Activated CD4-positive, CD25-positive, alpha-beta regulatory T cell treated with anti-CD3 and anti-CD28 coated beads, Interleukin-2, amount 50 U/mL, for 72 hours (primary cell): Measurements from ENCODE around the gene GTF3C2.

ENCODE experiments used
- DNase-seq: peaks from one replicate; pipeline ENCODE4 v3.0.0; 2021

Gene GTF3C2, protein sequence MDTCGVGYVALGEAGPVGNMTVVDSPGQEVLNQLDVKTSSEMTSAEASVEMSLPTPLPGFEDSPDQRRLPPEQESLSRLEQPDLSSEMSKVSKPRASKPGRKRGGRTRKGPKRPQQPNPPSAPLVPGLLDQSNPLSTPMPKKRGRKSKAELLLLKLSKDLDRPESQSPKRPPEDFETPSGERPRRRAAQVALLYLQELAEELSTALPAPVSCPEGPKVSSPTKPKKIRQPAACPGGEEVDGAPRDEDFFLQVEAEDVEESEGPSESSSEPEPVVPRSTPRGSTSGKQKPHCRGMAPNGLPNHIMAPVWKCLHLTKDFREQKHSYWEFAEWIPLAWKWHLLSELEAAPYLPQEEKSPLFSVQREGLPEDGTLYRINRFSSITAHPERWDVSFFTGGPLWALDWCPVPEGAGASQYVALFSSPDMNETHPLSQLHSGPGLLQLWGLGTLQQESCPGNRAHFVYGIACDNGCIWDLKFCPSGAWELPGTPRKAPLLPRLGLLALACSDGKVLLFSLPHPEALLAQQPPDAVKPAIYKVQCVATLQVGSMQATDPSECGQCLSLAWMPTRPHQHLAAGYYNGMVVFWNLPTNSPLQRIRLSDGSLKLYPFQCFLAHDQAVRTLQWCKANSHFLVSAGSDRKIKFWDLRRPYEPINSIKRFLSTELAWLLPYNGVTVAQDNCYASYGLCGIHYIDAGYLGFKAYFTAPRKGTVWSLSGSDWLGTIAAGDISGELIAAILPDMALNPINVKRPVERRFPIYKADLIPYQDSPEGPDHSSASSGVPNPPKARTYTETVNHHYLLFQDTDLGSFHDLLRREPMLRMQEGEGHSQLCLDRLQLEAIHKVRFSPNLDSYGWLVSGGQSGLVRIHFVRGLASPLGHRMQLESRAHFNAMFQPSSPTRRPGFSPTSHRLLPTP

GRCh38 chr2:27356382-27357181, at the start of gene GTF3C2:
GTF3C2 (minus strand) TSS chr2:27356764; CDS start chr2:27343554, 13,210 bp downstream.
- DNase-seq, result peak; percentile 86

DNA sequence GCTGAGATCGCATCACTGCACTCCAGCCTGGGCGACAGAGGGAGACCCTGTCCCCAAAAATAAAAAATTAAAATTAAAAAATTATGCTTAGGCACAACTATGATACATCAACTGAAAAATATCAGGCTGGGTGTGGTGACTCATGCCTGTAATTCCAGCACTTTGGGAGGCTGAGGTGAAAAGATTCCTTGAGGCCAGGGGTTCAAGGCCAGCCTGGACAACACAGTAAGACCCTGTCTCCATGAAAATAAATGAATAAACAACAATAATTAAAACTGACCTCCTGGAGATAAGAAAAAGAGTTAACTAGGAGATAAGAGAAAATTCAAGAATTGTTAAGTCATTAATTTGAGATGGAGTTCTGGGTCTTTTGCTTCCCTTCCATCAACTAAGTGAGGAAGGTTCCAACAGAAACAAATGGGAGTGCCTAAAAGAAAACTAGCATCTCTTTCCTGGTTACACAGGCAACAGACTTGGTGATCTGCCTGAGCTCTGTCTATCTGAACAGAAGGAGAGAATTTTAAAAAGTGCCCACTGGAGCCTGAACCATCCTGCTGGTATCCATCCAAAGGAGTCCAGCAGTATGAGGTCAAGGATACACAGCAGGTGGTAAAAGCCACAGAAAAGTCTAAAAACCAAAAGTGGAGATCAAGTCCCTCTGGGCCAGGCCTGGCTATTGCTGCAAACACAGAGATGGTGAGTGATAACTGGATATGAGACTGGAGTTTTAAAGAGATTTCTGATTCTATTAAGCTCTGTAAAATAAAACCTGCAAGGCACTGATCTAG, 44.0 kb upstream of the GTF3C2 start:
- no peak for DNase-seq

DNA sequence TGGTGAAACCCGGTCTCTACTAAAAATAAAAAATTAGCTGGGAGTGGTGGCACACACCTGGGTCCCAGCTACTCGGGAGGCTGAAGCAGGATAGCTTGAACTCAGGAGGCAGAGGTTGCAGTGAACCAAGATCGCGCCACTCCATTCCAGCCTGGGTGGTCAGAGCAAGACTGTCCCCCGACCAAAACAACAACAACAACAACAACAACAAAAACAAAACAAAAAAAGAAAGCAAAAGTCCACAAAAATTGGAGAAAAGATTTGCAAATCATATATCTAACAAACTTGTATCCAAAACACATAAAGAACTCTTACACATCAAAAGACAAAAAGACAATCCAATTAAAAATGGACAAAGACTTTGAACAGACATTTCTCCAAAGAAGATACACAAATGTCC, 42.4 kb upstream of the GTF3C2 start:
- no peak for DNase-seq

- DNase-seq, result no peak
Measured at GRCh38 chr2:27393225-27393624, 36.7 kb upstream of the GTF3C2 start.

- DNase-seq, result no peak
Measured at GRCh38 chr2:27390822-27391679, 34.5 kb upstream of the GTF3C2 start.

- DNase-seq, result no peak
Measured at GRCh38 chr2:27381577-27382181, 25.1 kb upstream of the GTF3C2 start.

- peak; percentile 90 for DNase-seq
Measured at GRCh38 chr2:27380626-27381545, 24.3 kb upstream of the GTF3C2 start, which contains the start of gene ZNF513. ZNF513 (minus strand) TSS chr2:27380734; CDS start chr2:27380526, 208 bp downstream.

- peak; percentile 73 for DNase-seq
Measured at GRCh38 chr2:27379836-27380625, 23.5 kb upstream of the GTF3C2 start.

GRCh38 chr2:27379383-27379835, 22.8 kb upstream of the GTF3C2 start:
- DNase-seq, result no peak

GRCh38 chr2:27378809-27379290, 22.3 kb upstream of the GTF3C2 start:
- DNase-seq, result no peak

- DNase-seq, result no peak
Measured at GRCh38 chr2:27378096-27378808, 21.7 kb upstream of the GTF3C2 start.

DNA sequence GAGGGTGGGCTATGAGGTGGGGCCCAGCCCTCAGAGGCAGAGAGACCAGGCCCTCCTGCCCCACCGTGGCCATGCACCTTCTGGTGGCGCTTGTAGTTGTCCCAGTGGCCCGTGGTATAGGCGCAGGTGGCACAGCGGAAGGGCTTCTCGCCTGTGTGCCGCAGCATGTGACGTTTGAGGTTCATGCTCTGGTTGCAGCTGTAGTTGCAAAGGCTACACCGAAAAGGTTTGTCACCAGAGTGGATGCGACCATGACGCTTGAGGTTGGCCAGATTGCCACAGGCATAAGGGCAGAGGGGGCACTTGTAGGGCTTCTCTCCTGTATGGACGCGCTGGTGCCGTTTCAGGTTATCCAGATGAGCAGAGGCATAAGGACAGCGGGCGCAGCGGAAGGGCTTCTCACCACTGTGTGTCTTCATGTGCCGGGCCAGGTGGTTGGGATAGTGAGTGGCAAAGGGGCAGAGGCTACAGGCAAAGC, 21.1 kb upstream of the GTF3C2 start:
- no peak for DNase-seq

GRCh38 chr2:27376866-27377617, 20.5 kb upstream of the GTF3C2 start:
- no peak for DNase-seq

DNA sequence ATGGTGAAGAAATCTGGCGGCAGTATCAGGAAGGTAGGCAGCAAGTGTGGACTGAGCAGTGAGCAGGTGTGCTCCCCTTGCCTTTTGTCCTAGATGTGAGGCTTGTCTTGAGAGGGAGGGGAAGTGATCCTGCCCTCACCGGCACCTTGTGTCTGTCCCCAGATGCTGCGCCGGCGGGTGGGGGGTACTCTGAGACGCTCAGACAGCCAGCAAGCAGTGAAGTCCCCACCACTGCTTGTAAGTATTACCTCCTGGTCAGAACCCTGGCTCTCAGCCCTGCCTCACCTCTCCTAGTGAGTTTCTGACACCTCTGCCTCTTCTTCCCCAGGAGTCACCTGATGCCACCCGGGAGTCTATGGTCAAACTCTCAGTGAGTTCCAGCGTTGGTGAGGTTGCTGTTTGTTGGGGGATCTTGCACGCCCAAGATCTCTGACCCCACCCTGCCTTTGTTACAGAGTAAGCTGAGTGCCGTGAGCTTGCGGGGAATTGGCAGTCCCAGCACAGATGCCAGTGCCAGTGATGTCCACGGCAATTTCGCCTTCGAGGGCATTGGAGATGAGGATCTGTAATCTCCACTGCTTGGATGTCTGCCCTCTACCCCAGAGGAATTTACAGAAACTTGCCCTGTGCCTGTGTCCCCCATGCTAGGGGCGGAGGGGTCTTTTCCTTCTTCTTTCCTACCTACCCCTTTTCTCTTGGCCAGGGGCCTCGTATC, 19.7 kb upstream of the GTF3C2 start:
- no peak for DNase-seq

GRCh38 chr2:27375513-27376099, 19.0 kb upstream of the GTF3C2 start:
- no peak for DNase-seq

GRCh38 chr2:27373567-27373966, 17.0 kb upstream of the GTF3C2 start:
- no peak for DNase-seq
